HUES48 (cell line): ENCODE measurements around the gene UNC13A.
A peak's percentile ranks its signal among the peaks of the same experiment; 100 is the strongest.
"Not testable (repeated sequence)": the region's sequence is repeated elsewhere in the genome, so short reads cannot be mapped to it uniquely, and the experiment has no call there.

ENCODE experiments used
- H3K27ac ChIP-seq: one replicate; pipeline ENCODE4 v1.7.0; 2013; ENCODE audit warnings: low read depth, low read length, inconsistent platforms
- H3K27me3 ChIP-seq: 2 replicates; pipeline ENCODE4 v1.6.1; 2013; ENCODE audit warnings: mild to moderate bottlenecking, low read length; ENCODE audit not compliant: control insufficient read depth, insufficient read depth
- H3K36me3 ChIP-seq: 2 replicates; pipeline ENCODE4 v1.6.1; 2013; ENCODE audit warnings: low read length; ENCODE audit not compliant: control insufficient read depth, insufficient read depth
- H3K4me1 ChIP-seq: 2 replicates; pipeline ENCODE4 v1.6.1; 2013; ENCODE audit warnings: mild to moderate bottlenecking, low read length; ENCODE audit not compliant: control insufficient read depth, insufficient read depth
- H3K4me3 ChIP-seq: 2 replicates; pipeline ENCODE4 v1.5.1; 2013; ENCODE audit warnings: mild to moderate bottlenecking, low read depth, low read length
- H3K9ac ChIP-seq: 2 replicates; pipeline ENCODE4 v1.6.1; 2013; ENCODE audit warnings: mild to moderate bottlenecking, low read depth, low read length, moderate library complexity
- H3K9me3 ChIP-seq: 2 replicates; pipeline ENCODE4 v1.6.1; 2013; ENCODE audit warnings: low read length; ENCODE audit not compliant: control insufficient read depth, insufficient read depth

UNC13A gene

GRCh38 chr19:17581211-17581874 lies 106.8 kb downstream of the UNC13A start:
- H3K9me3 ChIP-seq, result no peaks in the 10 kb centered on the region
- H3K4me3 ChIP-seq, result no peak overlapping the region
- H3K4me1 ChIP-seq, result peaks cover 3% of the 10 kb centered on the region; the same call in 1 of the 2 replicates
- H3K27me3 ChIP-seq, result no peaks in the 10 kb centered on the region
- H3K27ac ChIP-seq, result no peak overlapping the region
- no peak overlapping the region for H3K9ac ChIP-seq
- peaks cover 16% of the 10 kb centered on the region for H3K36me3 ChIP-seq

DNA sequence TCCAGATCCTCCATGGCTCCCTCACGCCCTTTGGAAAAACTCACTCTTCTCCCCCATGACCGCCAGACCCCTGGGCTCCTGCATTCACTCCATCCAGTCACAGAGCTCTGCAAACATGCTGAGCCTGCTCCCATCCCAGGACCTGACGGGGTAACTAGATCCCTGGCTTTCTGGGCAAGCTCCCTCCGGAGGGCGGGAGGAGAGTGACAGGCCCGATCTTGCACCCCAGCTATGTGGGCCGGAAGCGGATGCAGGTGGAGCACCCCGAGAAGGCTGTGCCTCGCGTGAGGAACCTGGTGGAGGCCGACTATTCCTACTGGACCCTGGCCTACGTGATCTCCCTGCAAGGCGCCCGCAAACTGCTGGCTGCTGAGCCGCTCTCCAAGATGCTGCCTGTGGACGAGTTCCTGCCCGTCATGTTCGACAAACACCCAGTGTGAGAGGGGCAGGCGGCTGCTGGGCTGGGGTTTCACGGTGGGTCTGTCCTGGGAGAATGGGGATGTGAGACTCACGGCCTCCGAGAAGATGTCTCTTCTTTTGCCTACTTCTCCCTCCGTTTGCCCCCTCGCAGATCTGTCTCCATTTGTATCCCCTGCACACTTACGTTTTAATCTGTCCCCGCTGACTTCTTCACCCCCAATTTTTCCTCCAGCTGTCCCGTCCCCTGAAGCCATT lies 107.5 kb downstream of the UNC13A start:
- no peak overlapping the region; the same call in 1 of the 2 replicates for H3K4me3 ChIP-seq
- H3K27ac ChIP-seq, result no peak overlapping the region
- H3K4me1 ChIP-seq, result peaks cover 3% of the 10 kb centered on the region; the same call in 1 of the 2 replicates
- no peaks in the 10 kb centered on the region for H3K9me3 ChIP-seq
- H3K27me3 ChIP-seq, result no peaks in the 10 kb centered on the region
- peaks cover 16% of the 10 kb centered on the region for H3K36me3 ChIP-seq
- no peak overlapping the region for H3K9ac ChIP-seq

- no peaks in the 10 kb centered on the region for H3K9me3 ChIP-seq
- peaks cover 16% of the 10 kb centered on the region for H3K36me3 ChIP-seq
- H3K27ac ChIP-seq, result no peak overlapping the region
- H3K9ac ChIP-seq, result no peak overlapping the region
- peaks cover 3% of the 10 kb centered on the region; the same call in 1 of the 2 replicates for H3K4me1 ChIP-seq
- H3K4me3 ChIP-seq, result peak overlapping the region; percentile 49; the same call in 1 of the 2 replicates
- H3K27me3 ChIP-seq, result no peaks in the 10 kb centered on the region
These were observed 108.4 kb downstream of the UNC13A start for GRCh38 chr19:17579661-17580244.

- Histone ChIP-seq H3K27me3 (no peaks in the 10 kb centered on the region), H3K27ac (no peak overlapping the region), H3K36me3 (peaks cover 19% of the 10 kb centered on the region), H3K4me3 (no peak overlapping the region), H3K9me3 (no peaks in the 10 kb centered on the region), H3K9ac (no peak overlapping the region), H3K4me1 (peaks cover 3% of the 10 kb centered on the region; the same call in 1 of the 2 replicates)
These were observed 110.6 kb downstream of the UNC13A start for GRCh38 chr19:17577457-17578097.

DNA sequence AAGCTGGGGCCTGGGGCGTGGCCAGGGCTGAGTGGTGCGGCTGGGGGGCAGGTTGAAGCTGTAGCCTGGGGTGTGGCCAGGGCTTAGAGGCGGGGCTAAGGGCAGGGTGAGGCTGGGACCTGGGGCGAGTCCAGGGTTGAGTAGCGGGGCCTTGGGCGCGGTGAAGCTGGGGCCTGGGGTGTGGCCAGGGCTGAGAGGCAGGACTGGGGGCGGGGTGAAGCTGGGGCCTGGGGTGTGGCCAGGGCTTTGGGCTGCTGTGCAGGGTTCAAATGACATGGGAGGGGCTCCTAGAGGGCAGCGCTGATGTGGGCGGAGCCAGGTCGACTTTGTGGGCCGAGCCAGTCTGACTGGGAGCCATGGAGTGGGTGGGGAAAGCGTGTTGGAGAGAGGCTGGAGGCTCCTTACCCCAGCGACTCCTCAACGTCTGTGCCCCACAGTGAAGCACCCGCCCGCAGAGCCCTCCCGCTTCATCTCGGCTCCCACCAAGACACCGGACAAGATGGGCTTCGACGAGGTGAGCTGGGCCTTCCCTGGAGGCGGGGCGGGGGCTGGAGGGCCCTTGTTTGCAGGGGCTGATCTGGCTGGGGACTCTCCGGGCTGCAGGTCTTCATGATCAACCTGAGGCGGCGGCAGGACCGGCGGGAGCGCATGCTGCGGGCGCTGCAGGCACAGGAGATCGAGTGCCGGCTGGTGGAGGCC lies 111.2 kb downstream of the UNC13A start:
- Histone ChIP-seq H3K4me3 (peak overlapping the region; percentile 54; the same call in 1 of the 2 replicates), H3K9ac (no peak overlapping the region), H3K9me3 (no peaks in the 10 kb centered on the region), H3K4me1 (peaks cover 3% of the 10 kb centered on the region; the same call in 1 of the 2 replicates), H3K36me3 (peaks cover 23% of the 10 kb centered on the region), H3K27ac (no peak overlapping the region), H3K27me3 (no peaks in the 10 kb centered on the region)

- no peaks in the 10 kb centered on the region for H3K27me3 ChIP-seq
- H3K4me3 ChIP-seq, result no peak overlapping the region
- H3K9me3 ChIP-seq, result no peaks in the 10 kb centered on the region
- H3K9ac ChIP-seq, result no peak overlapping the region
- H3K36me3 ChIP-seq, result peaks cover 17% of the 10 kb centered on the region
- no peak overlapping the region for H3K27ac ChIP-seq
- H3K4me1 ChIP-seq, result peaks cover 3% of the 10 kb centered on the region; the same call in 1 of the 2 replicates
These were observed 112.0 kb downstream of the UNC13A start for GRCh38 chr19:17575871-17576757.

DNA sequence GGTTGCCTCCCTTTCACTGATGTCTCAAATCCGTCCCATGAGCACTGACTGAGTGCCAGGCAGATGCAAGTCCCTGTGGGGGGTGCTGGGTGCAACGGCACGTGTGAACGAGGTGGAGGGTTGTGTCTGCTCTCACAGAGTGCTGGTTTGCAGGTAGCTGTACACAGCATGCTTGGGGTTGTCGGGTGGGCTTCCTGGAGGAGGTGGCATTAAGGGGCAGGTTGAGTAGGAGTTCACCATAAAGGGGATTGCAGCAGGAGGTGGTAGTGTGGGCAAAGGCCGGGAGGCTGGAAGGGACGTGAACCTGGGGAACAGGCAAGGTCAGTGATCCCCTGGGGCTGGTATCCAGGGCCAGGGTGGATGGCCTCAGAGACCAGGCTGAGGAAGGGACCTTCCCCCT lies 115.5 kb downstream of the UNC13A start:
- peaks cover 23% of the 10 kb centered on the region for H3K36me3 ChIP-seq
- H3K4me3 ChIP-seq, result no peak overlapping the region
- H3K27me3 ChIP-seq, result no peaks in the 10 kb centered on the region
- no peaks in the 10 kb centered on the region; the same call in 1 of the 2 replicates for H3K4me1 ChIP-seq
- H3K9me3 ChIP-seq, result no peaks in the 10 kb centered on the region
- no peak overlapping the region for H3K9ac ChIP-seq
- H3K27ac ChIP-seq, result no peak overlapping the region

- Histone ChIP-seq H3K4me3 (no peak overlapping the region), H3K27me3 (no peaks in the 10 kb centered on the region), H3K36me3 (peaks cover 23% of the 10 kb centered on the region)
These were observed 117.4 kb downstream of the UNC13A start for GRCh38 chr19:17570791-17571190.

GRCh38 chr19:17570291-17570690 lies 117.9 kb downstream of the UNC13A start:
- peaks cover 23% of the 10 kb centered on the region for H3K36me3 ChIP-seq
- H3K4me1 ChIP-seq, H3K4me3 ChIP-seq, H3K9ac ChIP-seq, H3K9me3 ChIP-seq, H3K27ac ChIP-seq, H3K27me3 ChIP-seq: not testable (repeated sequence)

More at GRCh38 chr19:17570791-17571190, 117.4 kb downstream of the UNC13A start:
- Histone ChIP-seq H3K4me1 (no peaks in the 10 kb centered on the region), H3K27ac (no peak overlapping the region), H3K9me3 (no peaks in the 10 kb centered on the region), H3K9ac (no peak overlapping the region)

- Histone ChIP-seq H3K36me3 (peaks cover 23% of the 10 kb centered on the region), H3K9me3 (no peaks in the 10 kb centered on the region), H3K4me1 (no peaks in the 10 kb centered on the region), H3K27me3 (no peaks in the 10 kb centered on the region), H3K27ac (no peak overlapping the region), H3K4me3 (no peak overlapping the region), H3K9ac (no peak overlapping the region)
These were observed 120.2 kb downstream of the UNC13A start for GRCh38 chr19:17567940-17568339.
